Measurements from ENCODE around the gene ANG.
A peak's percentile ranks its signal among the peaks of the same experiment; 100 is the strongest.

Gene ANG

GRCh38 chr14:20676072-20676471 is 12.5 kb upstream of the ANG start:
- no peak for DNase-seq

DNA sequence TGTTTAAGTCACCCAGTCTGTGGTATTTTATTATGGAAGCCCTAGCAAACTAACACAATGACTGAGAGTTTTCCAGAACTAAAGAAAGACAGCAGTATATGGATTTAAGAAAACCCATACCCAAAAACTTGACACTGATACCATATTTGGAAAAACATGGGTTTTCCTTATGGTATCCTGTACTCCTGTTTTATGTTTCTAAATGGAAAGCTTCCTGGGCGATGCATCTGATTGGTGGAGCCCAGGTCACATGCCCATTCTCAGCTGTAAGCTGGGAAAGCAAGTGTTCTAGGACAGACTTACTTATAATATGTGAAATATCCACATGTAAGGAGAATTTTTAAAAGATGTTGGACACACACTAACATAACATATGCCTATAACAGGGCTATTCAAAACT is 8.7 kb upstream of the ANG start:
- no peak for DNase-seq

GRCh38 chr14:20680363-20680762 is 8.2 kb upstream of the ANG start:
- DNase-seq = no peak

GRCh38 chr14:20680843-20681347 is 7.7 kb upstream of the ANG start:
- DNase-seq = peak in 1 of 4 experiments; percentile 12

DNA sequence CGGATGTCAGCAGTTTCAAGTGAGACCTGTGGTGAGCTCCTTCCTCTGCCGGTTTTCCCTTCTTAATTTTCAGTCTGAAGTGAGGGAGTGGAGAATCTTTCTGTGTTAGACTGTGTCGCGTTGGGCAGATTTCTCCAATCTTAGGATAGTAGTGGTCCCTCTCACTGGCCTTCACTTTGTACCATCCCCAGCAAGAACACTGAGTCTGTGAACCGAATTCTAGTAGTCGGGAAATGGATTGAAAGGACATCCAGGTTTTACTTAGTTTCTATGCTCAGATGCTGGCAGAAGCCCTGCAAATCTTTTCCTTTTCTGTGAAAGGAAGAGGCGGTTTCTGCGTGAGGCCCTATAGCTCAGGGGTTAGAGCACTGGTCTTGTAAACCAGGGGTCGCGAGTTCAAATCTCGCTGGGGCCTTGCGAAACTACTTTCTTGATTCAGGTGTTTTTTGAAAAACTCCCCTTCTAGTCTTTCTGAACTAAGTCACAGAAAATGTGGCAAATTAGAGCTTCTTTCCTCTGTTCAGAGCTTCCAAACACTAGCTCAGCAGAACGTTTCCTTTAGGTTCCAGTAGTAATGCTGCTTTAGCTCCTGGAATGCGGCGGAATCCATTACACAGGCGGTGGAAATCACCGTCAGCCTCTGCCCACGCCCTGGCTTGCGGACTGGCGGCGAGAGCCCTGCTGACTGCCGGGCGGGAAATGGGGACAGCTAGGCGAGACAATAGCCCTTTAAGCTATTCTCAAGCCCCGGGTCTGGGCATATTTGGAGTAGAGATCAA is 7.0 kb upstream of the ANG start:
- DNase-seq = peak; percentile 47 to 86 (median 65)

DNA sequence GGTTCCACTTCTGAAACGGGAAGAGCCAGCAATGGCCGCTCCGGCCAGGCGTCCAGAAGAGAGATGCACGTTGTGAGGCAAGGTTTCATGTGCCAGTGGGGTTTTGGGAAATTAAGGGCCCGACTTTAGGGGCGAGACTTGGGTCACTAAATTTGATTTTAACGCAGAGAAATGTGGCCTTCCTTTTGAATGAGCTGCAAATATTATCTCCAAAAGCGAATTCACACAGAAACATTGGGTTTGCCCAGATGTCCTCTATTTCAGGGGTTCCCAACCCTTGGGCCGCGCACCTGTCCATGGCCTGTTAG is 6.5 kb upstream of the ANG start:
- no peak for DNase-seq

GRCh38 chr14:20682435-20683124 is 6.0 kb upstream of the ANG start:
- DNase-seq = peak; percentile 42 to 63 (median 57)

DNA sequence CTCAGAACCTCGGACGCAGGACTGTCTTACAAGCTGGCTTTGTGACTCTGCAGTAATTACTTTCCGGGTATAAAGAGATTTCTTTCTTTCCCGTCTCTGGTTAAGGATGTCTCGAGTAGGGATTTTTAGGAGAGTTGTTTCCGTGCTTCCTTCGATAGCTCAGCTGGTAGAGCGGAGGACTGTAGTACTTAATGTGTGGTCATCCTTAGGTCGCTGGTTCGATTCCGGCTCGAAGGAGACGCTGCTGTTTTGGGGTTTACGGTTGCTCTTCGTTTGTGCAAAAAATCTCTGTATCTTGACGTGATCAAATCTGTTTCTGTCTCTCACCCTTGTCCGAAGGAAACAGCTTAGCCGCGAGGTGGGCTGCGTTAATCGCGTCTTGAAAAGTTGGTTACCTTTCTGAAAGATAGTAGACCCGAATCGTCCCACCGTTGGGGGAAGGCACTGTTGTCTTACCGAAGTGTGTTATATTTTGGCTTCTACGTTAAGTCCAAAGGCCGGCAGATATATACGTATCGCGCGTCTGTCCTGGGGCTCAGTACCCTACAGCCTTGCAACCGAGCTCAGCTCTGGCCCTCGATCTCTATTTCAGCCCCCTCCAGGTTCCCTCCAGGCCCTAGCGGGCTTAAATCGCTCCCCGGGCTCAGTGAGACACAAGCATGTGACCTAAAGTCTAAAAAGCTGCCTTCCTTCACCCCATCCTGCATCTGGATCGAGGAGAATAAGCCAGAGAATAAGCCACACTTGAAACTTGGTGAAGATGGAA is 5.3 kb upstream of the ANG start:
- peak; percentile 46 to 72 (median 54) for DNase-seq

DNA sequence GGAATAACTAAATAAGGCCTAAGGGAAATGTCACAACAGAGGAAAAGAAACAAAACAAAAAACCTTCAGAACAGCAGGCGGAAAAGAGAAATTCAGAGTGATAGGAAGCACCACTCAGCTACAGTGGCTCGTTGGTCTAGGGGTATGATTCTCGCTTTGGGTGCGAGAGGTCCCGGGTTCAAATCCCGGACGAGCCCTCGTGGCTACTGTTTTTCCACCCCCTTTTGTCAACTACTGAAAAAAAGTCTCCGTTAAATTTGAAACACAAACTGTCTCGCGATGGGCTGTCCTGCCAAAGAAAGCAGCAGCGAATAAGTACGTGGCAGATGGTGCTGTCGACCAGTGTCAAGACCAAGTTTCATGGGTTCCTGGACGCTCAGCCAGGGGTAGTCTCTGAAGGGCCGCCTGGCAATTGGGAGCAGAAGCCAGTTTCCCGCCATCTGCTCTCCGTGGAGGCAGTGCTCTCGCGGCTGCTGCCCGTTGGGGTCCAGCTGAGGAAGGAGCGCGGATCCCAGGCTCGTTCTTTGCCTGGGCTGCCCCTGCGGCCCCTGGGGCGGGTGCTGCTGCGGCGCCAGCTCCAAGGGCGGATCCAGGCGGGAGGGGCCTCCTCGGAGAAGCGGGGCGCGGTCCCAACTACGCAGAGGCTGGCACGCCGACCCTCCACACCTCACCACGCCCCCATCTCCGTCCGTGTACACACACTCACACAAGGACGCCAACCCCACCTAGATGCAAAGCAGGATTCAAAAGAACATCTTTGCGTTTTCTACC is 4.5 kb upstream of the ANG start, which contains the start of gene RNASE4:
Gene RNASE4 (plus strand): TSS at position 670 of the 771 bp plus-strand sequence. CDS start 14,812 bp downstream, outside the sequence.
- peak; percentile 41 to 72 (median 58) for DNase-seq

GRCh38 chr14:20684662-20685456 is 3.7 kb upstream of the ANG start:
- DNase-seq = no peak

GRCh38 chr14:20686386-20687143 is 2.0 kb upstream of the ANG start:
- DNase-seq = no peak

DNA sequence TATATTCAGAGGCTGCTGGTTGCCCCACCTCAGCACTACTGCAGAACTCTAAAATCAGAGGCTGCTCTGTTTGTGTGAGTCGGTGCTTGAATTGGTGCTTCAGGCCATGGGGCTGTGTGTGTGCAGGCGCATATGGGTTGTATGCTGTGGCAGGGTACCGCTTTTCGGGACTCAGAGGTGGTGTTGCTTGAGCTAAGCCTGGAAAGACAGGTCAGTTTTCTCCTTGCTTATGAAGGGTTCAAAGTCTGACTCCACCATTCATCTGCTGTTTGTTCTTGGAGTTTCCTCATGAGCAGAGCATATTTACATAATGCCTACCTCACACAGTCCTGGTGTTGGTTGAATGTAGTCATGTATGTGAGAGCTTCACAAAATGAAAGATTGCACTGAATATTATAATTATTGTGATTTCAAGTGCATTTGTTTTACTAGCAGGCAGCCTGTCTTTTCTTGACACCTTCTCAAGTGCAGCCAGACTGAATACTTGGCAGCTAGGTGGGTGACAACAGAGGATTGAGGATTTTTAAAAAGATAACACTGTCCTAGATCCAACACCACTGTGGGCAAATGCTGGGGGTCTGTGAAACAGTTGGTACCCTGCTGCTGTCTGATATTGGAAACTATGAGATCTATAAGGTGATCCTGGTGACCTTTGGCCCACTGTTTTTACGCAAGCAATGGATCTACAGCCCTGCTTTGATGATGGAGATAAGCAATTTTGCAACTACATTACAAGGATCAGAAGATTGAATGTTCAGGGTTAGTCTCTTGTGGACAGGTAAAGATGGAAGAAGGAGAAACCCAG is 1.0 kb upstream of the ANG start:
- DNase-seq = no peak

DNA sequence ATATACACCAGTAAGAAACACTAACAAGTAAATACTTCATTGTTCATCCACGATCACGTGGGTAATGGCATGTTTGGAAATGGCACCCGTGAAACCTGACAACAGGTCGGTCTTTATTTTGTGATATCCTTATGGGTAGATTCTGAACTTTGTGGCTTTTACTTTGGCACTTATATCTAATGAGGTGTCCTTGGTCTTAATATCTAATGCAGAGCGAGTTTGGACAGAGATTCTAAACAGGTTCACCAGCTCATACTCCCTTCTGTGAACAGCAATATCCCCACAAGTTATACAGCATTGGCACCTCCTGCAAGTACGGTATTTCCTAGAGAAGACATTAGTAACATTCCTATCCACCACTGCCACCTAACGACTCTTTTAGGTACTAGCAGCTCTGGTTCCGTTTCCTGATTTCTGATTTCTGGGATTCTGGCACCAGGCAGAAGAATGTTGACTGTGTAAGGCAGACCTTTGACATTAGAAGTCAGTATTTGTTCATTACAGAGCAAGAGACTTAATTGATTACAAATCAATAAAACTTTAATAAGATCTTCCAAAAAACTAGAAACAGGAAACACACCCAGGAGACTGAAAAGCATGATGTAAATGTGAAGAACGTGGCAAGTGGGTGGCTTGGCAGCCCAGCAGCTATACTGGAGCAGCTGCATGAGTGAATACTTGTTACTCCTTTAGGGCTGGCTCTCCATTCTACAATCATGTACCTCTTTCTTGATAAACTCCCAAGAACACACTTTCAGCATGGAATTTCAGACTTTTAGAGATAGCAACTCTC is 2.5 kb downstream of the ANG start:
- DNase-seq = peak in 1 of 4 experiments; percentile 8

GRCh38 chr14:20692116-20692751 is 3.7 kb downstream of the ANG start:
- DNase-seq = no peak

GRCh38 chr14:20696764-20697163 is 8.2 kb downstream of the ANG start:
- no peak for DNase-seq

- peak; percentile 3 to 33 (median 11) for DNase-seq
Observed at GRCh38 chr14:20697273-20698017, 8.9 kb downstream of the ANG start.

- no peak for DNase-seq
Observed at GRCh38 chr14:20698018-20698329, 9.4 kb downstream of the ANG start.

- no peak for DNase-seq
Observed at GRCh38 chr14:20698934-20699333, 10.4 kb downstream of the ANG start.
